ENCODE data around the gene RRAS2.
"Not testable (repeated sequence)": the region's sequence is repeated elsewhere in the genome, so short reads cannot be mapped to it uniquely, and the experiment has no call there.

The RRAS2 gene

GRCh38 chr11:14288189-14288935, 70.6 kb downstream of the RRAS2 start:
- Histone ChIP-seq H3K9ac (ENCODE audit: low read depth, low read length) (no peak overlapping the region), H3K36me3 (ENCODE audit: insufficient read depth, low read length) (peaks cover 19% of the 10 kb centered on the region), H3K4me1 (ENCODE audit: insufficient read depth, low read length) (peaks cover 6% of the 10 kb centered on the region; the same call in 1 of the 2 replicates), H3K9me3 (ENCODE audit: control insufficient read depth, insufficient read depth, low read length) (no peaks in the 10 kb centered on the region)

GRCh38 chr11:14278869-14279268, 80.1 kb downstream of the RRAS2 start:
- H3K9me3 ChIP-seq (ENCODE audit: control insufficient read depth, insufficient read depth, low read length); H3K4me1 ChIP-seq (ENCODE audit: insufficient read depth, low read length); H3K9ac ChIP-seq (ENCODE audit: low read depth, low read length): not testable (repeated sequence)
- H3K36me3 ChIP-seq (ENCODE audit: insufficient read depth, low read length): peaks cover 12% of the 10 kb centered on the region

GRCh38 chr11:14275076-14275475, 83.9 kb downstream of the RRAS2 start:
- Histone ChIP-seq H3K9me3 (ENCODE audit: control insufficient read depth, insufficient read depth, low read length) (no peaks in the 10 kb centered on the region), H3K36me3 (ENCODE audit: insufficient read depth, low read length) (peaks cover 21% of the 10 kb centered on the region), H3K9ac (ENCODE audit: low read depth, low read length) (no peak overlapping the region), H3K4me1 (ENCODE audit: insufficient read depth, low read length) (no peaks in the 10 kb centered on the region)

GRCh38 chr11:14273895-14274294, 85.1 kb downstream of the RRAS2 start:
- Histone ChIP-seq H3K36me3 (ENCODE audit: insufficient read depth, low read length) (peaks cover 14% of the 10 kb centered on the region), H3K9me3 (ENCODE audit: control insufficient read depth, insufficient read depth, low read length) (no peaks in the 10 kb centered on the region), H3K4me1 (ENCODE audit: insufficient read depth, low read length) (no peaks in the 10 kb centered on the region), H3K9ac (ENCODE audit: low read depth, low read length) (no peak overlapping the region)

GRCh38 chr11:14270690-14271542, 88.1 kb downstream of the RRAS2 start:
- no peak overlapping the region for H3K9ac ChIP-seq (ENCODE audit: low read depth, low read length)
- peaks cover 14% of the 10 kb centered on the region for H3K36me3 ChIP-seq (ENCODE audit: insufficient read depth, low read length)
- H3K9me3 ChIP-seq (ENCODE audit: control insufficient read depth, insufficient read depth, low read length): no peaks in the 10 kb centered on the region
- no peaks in the 10 kb centered on the region for H3K4me1 ChIP-seq (ENCODE audit: insufficient read depth, low read length)

- Histone ChIP-seq H3K9me3 (ENCODE audit: control insufficient read depth, insufficient read depth, low read length) (no peaks in the 10 kb centered on the region), H3K9ac (ENCODE audit: low read depth, low read length) (no peak overlapping the region), H3K4me1 (ENCODE audit: insufficient read depth, low read length) (no peaks in the 10 kb centered on the region), H3K36me3 (ENCODE audit: insufficient read depth, low read length) (peaks cover 19% of the 10 kb centered on the region)
These were observed 89.0 kb downstream of the RRAS2 start for GRCh38 chr11:14269692-14270573.

GRCh38 chr11:14267861-14268635, 90.9 kb downstream of the RRAS2 start:
- Histone ChIP-seq H3K36me3 (ENCODE audit: insufficient read depth, low read length) (peaks cover 23% of the 10 kb centered on the region), H3K4me1 (ENCODE audit: insufficient read depth, low read length) (no peaks in the 10 kb centered on the region), H3K9me3 (ENCODE audit: control insufficient read depth, insufficient read depth, low read length) (no peaks in the 10 kb centered on the region), H3K9ac (ENCODE audit: low read depth, low read length) (no peak overlapping the region)

GRCh38 chr11:14266622-14267021, 92.4 kb downstream of the RRAS2 start:
- Histone ChIP-seq H3K9me3 (ENCODE audit: control insufficient read depth, insufficient read depth, low read length) (no peaks in the 10 kb centered on the region), H3K4me1 (ENCODE audit: insufficient read depth, low read length) (no peaks in the 10 kb centered on the region), H3K36me3 (ENCODE audit: insufficient read depth, low read length) (peaks cover 18% of the 10 kb centered on the region), H3K9ac (ENCODE audit: low read depth, low read length) (no peak overlapping the region)

GRCh38 chr11:14264966-14265365, 94.0 kb downstream of the RRAS2 start:
- H3K9ac ChIP-seq (ENCODE audit: low read depth, low read length): no peak overlapping the region
- no peaks in the 10 kb centered on the region for H3K4me1 ChIP-seq (ENCODE audit: insufficient read depth, low read length)
- no peaks in the 10 kb centered on the region for H3K9me3 ChIP-seq (ENCODE audit: control insufficient read depth, insufficient read depth, low read length)
- H3K36me3 ChIP-seq (ENCODE audit: insufficient read depth, low read length): peaks cover 17% of the 10 kb centered on the region

- H3K9me3 ChIP-seq (ENCODE audit: control insufficient read depth, insufficient read depth, low read length): no peaks in the 10 kb centered on the region
- H3K9ac ChIP-seq (ENCODE audit: low read depth, low read length): no peak overlapping the region
- H3K36me3 ChIP-seq (ENCODE audit: insufficient read depth, low read length): peaks cover 15% of the 10 kb centered on the region
- no peaks in the 10 kb centered on the region; the same call in 1 of the 2 replicates for H3K4me1 ChIP-seq (ENCODE audit: insufficient read depth, low read length)
These were observed 96.6 kb downstream of the RRAS2 start for GRCh38 chr11:14262271-14262846.

- Histone ChIP-seq H3K9me3 (ENCODE audit: control insufficient read depth, insufficient read depth, low read length) (no peaks in the 10 kb centered on the region), H3K4me1 (ENCODE audit: insufficient read depth, low read length) (no peaks in the 10 kb centered on the region; the same call in 1 of the 2 replicates), H3K36me3 (ENCODE audit: insufficient read depth, low read length) (peaks cover 14% of the 10 kb centered on the region), H3K9ac (ENCODE audit: low read depth, low read length) (no peak overlapping the region)
These were observed 97.9 kb downstream of the RRAS2 start for GRCh38 chr11:14261066-14261465.

- no peaks in the 10 kb centered on the region; the same call in 1 of the 2 replicates for H3K4me1 ChIP-seq (ENCODE audit: insufficient read depth, low read length)
- no peak overlapping the region for H3K9ac ChIP-seq (ENCODE audit: low read depth, low read length)
- H3K36me3 ChIP-seq (ENCODE audit: insufficient read depth, low read length): peaks cover 7% of the 10 kb centered on the region
- no peaks in the 10 kb centered on the region for H3K9me3 ChIP-seq (ENCODE audit: control insufficient read depth, insufficient read depth, low read length)
These were observed 99.1 kb downstream of the RRAS2 start for GRCh38 chr11:14259878-14260277.

GRCh38 chr11:14259186-14259784, 99.7 kb downstream of the RRAS2 start:
- peaks cover 3% of the 10 kb centered on the region; the same call in 1 of the 2 replicates for H3K36me3 ChIP-seq (ENCODE audit: insufficient read depth, low read length)
- H3K9me3 ChIP-seq (ENCODE audit: control insufficient read depth, insufficient read depth, low read length): no peaks in the 10 kb centered on the region
- no peaks in the 10 kb centered on the region; the same call in 1 of the 2 replicates for H3K4me1 ChIP-seq (ENCODE audit: insufficient read depth, low read length)
- no peak overlapping the region for H3K9ac ChIP-seq (ENCODE audit: low read depth, low read length)
